T-helper 2 cell treated with Interferon-gamma antibody and Interleukin-4, amounts not matched to agents 100 ng/mL and 5 ng/mL, for 36 hours (primary cell): ENCODE data around the gene NTMT1. TPM values are rescaled to one million over a fixed set of nuclear protein-coding genes. Genes with fewer than 3 reads are reported as not detected.

Experiments used
- intact Hi-C: fragments of 100-400 bp; cut with micrococcal nuclease; formaldehyde crosslinking; loops from one replicate; pipeline ENCODE4 v1.15.1; 2023
- total RNA-seq: library from RNA; stranded (reverse); gene quantifications from 2 replicates; pipeline ENCODE4 v1.2.3, GENCODE V29; 2022

Gene NTMT1
- total RNA-seq, 1 donor from 2014 or later: 38.6 TPM

GRCh38 chr9:129673602-129674001, 47.6 kb downstream of the NTMT1 start:
- intact Hi-C loops: no loop called here

DNA sequence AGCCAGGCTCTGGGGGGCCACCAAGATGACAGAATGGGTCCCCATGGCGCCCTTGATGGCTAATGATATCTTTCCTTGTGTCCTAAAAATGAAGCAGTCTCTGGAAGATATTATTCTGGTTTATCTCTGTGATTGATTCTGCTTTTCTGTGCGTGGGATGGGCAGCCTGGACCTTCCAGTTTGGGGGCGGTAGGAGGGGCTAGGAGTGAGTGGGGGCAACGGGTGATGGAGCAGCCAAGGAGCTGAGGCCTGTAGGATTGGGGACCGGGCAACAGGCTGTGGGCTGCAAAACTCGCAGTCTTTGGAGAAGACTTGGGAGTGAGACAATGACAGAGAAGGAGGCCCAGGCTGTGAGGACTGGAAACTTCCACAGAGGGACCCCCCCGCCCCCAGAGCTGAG, 48.3 kb downstream of the NTMT1 start:
- intact Hi-C loops: no loop called here

GRCh38 chr9:129675620-129676019, 49.7 kb downstream of the NTMT1 start:
- intact Hi-C loops: no loop called here

- intact Hi-C loops: no loop called here
These were observed 50.3 kb downstream of the NTMT1 start for GRCh38 chr9:129676287-129676686.

- intact Hi-C loops: no loop called here
These were observed 51.0 kb downstream of the NTMT1 start for GRCh38 chr9:129676975-129677374.

DNA sequence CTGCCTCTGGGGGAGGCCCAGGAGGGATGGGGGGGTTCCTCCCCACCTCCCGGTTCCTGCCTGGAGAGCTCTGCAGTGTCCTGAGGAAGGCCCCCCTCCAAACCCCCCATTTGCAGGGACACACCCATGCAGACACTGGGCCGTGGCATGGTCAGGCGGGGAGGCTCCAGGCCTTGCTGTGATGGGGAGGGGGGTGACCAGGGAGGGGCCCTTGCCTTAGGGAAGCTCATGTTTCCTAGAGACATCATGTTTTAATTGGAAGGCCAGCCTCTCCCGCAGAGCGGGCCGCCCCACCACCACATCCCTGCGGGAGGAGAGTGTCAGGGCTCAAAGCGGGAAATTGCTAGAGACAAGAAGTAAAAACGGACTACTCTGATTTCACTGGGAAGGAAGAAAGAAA, 51.5 kb downstream of the NTMT1 start:
- intact Hi-C loops: no loop called here

DNA sequence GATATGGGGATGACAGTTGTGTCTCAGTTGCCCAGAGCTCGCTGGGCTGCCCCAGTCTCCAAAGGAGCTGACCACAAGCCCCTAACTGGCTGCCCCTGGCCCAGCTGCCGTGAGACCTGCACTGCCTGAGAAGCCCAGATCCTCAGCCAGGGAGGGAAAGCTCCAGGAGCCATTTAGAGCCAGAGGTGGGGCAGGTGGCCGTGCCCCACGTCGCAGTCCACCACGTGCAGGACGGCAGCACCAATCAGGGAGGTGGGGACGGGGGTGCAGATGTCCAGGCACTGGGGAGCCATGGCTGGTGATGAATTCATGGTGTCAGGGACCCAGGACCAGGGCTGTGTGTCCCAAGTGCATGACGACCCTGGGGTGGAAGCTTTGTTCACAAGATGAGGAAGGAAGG, 52.9 kb downstream of the NTMT1 start:
- intact Hi-C loops: no loop called here

DNA sequence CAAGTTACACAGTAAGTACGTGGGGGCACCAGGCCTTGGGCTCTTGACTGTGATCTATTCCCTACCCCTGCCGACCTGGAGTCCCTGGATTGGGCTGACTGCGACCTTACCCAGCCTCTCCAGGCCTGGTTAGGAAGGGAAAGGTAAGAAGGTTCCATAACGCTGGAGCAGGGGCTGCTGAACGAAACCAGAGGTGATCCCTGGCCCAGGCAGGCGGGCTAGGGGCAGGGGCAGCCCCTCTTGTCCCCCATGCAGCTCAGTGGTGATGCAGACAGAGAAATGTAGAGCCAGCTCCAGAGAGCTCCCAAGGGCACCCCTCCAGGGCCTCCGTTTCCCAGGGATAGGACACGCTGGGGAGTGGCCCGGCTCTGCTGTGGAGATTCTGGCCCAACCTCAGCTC, 53.6 kb downstream of the NTMT1 start:
- intact Hi-C loops: no loop called here

- intact Hi-C loops: no loop called here
These were observed 56.0 kb downstream of the NTMT1 start for GRCh38 chr9:129681924-129682323.

GRCh38 chr9:129682381-129682780, 56.4 kb downstream of the NTMT1 start:
- intact Hi-C loops: no loop called here

DNA sequence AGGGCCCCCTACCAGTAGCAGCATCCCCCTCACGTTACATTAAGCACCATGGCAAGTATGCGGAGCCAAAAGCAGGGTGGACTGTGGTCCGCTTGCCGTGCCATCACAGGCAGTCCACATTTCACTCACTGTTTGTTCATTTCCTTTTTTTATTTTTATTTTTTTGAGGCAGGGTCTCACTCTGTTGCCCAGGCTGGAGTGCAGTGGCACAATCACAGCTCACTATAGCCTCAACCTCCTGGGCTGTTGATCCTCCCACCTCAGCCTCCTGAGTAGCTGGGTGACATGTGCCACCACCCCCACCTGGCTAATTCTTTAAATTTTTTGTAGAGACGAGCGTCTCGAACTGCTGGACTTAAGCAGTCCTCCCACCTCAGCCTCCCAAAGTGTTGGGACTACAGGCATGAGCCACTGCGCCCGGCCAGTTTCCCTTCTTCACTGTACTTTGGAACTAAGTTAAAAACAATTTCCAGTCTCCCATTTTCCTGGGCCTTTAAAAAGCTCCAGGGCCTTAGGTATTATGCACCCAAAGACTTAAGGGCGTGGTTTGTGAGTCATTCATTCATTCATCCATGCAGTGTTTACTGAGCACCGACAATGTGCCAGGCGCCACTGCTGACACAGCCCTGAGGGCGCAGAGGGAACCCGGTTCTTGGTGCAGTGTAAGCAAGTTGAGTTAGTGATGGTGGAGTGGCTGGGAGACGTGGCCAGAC, 59.4 kb downstream of the NTMT1 start:
- intact Hi-C loops: no loop called here

Other genes starting within 250 kb of the NTMT1 start
- not detected in 2 replicates for gene C9orf50, start 5.1 kb upstream of the NTMT1 start, total RNA-seq
- gene ASB6, start 16.0 kb downstream of the NTMT1 start, total RNA-seq: 23.7 and 24.9 TPM in 2 replicates
- gene PRRX2, start 39.5 kb downstream of the NTMT1 start, total RNA-seq: 0.64 and 0.73 TPM in 2 replicates
- 0.09 TPM in 1 of 2 replicates, not detected in the other for gene PTGES, start 126.9 kb downstream of the NTMT1 start, total RNA-seq
- gene TOR1B, start 177.0 kb downstream of the NTMT1 start, total RNA-seq: 22.5 and 23.4 TPM in 2 replicates
- gene TOR1A, start 198.0 kb downstream of the NTMT1 start, total RNA-seq: 54.6 and 55.1 TPM in 2 replicates
- 73.7 and 79.8 TPM in 2 replicates for gene C9orf78, start 209.1 kb downstream of the NTMT1 start, total RNA-seq
- gene USP20, start 209.3 kb downstream of the NTMT1 start, total RNA-seq: 75.2 and 78.4 TPM in 2 replicates